ENCODE results near the gene GRM7. TPM values are rescaled to one million over a fixed set of nuclear protein-coding genes. Genes with fewer than 3 reads are reported as not detected.

The GRM7 gene
- total RNA-seq, 1 experiment from 2014 or later, result not detected

DNA sequence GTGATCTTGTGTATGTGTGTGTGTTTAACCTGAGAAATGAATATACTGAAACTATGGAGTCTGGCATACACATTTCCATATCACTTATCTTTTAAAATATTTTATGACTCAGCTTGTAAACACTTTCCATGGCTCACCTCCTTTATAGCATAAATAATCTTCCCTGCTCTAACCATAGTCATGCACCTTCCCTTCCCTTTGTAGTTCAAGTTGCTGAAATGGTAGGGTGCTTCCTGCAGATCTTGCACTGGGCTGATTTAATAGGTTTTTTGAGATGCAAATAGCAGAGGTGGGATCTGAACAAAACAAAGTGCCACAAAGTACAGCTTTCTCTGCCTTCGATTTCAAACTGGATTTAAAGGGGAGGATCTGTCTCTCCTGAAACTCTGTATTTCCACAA is 928.0 kb downstream of the GRM7 start:
- H3K9me3 ChIP-seq (ENCODE audit: low read length), result 0 out of 2 replicates have a peak, but pooled peaks cover 7% of the 10 kb centered on the region
- H3F3A ChIP-seq (ENCODE audit: low read length, unreplicated experiment), result no peaks in the 10 kb centered on the region
- DNase-seq, result no peak
- no peak overlapping the region for H3K27ac ChIP-seq (ENCODE audit: low read length)
- no peak overlapping the region for H2AFZ ChIP-seq (ENCODE audit: low read length)
- TF ChIP-seq, protein P1, sequence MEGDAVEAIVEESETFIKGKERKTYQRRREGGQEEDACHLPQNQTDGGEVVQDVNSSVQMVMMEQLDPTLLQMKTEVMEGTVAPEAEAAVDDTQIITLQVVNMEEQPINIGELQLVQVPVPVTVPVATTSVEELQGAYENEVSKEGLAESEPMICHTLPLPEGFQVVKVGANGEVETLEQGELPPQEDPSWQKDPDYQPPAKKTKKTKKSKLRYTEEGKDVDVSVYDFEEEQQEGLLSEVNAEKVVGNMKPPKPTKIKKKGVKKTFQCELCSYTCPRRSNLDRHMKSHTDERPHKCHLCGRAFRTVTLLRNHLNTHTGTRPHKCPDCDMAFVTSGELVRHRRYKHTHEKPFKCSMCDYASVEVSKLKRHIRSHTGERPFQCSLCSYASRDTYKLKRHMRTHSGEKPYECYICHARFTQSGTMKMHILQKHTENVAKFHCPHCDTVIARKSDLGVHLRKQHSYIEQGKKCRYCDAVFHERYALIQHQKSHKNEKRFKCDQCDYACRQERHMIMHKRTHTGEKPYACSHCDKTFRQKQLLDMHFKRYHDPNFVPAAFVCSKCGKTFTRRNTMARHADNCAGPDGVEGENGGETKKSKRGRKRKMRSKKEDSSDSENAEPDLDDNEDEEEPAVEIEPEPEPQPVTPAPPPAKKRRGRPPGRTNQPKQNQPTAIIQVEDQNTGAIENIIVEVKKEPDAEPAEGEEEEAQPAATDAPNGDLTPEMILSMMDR (conservative IDR thresholded peaks at IDR 0.05; ENCODE audit: low read depth, low read length), result no peak
- TF ChIP-seq EZH2 (IDR thresholded peaks at IDR 0.05; ENCODE audit: low read length, unreplicated experiment) (no peak), EZH2phosphoT487 (IDR thresholded peaks at IDR 0.05; ENCODE audit: borderline replicate concordance, low read length) (no peak)
- no peaks in the 10 kb centered on the region for H3K27me3 ChIP-seq (ENCODE audit: low read length)
- no peaks in the 10 kb centered on the region for H3K9me2 ChIP-seq (replicated peaks; ENCODE audit: low read length)
- H3K4me1 ChIP-seq (ENCODE audit: insufficient read depth, low read length), result no peaks in the 10 kb centered on the region
- intact Hi-C loops (cut with micrococcal nuclease), result no loop called here
- no peaks in the 10 kb centered on the region for H3K36me3 ChIP-seq (ENCODE audit: low read depth, low read length)
- no peaks in the 10 kb centered on the region for H4K20me1 ChIP-seq (ENCODE audit: low read length)
- H3K9ac ChIP-seq (ENCODE audit: low read length), result no peak overlapping the region
- BruUV-seq (replicated peaks), result no TSS peak
- no peak overlapping the region for H3K4me3 ChIP-seq (ENCODE audit: low read length)
- ChIA-PET POLR2A (ENCODE audit: unreplicated experiment) (no interaction called here), CTCF (no interaction called here)
- no peak overlapping the region for H3K4me2 ChIP-seq (ENCODE audit: low read length)
- ATAC-seq, result no peak
- H3K79me2 ChIP-seq (ENCODE audit: low read length), result no peaks in the 10 kb centered on the region

DNA sequence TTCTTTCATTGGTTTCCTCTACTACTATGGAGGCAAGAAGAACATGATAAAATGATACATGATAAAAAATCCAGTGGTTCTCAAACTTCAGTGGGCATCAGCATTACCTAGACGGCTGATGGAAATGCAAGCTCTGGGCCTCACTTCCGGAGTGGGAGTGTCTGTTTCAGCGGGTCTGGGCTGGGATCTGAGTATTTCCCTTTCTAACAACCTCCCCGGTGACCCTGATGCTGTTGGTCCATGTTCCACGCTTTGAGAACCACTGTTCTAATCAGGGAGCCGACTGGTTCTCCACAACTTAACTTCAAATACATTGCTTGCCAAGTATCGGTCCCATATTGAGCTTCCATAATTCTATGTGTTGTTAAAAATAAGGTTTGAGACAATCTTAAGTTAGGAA is 928.4 kb downstream of the GRM7 start:
- no peak for ATAC-seq

DNA sequence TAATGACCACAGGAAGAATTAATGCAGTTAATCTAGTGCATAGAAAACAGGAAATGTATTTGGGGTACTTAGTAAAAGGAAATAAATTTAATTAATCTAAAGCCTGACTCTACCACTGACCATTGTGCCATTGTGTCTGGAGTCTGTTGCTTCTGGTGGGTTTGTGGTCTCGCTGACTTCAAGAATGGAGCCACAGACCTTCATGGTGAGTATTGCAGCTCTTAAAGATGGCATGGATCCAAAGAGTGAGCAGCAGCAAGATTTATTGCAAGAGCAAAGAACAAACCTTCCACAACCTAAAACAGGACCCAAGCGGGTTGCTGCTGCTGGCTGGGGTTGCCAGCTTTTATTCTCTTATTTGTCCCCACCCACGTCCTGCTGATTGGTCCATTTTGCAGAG is 929.2 kb downstream of the GRM7 start:
- no peaks in the 10 kb centered on the region for H4K20me1 ChIP-seq (ENCODE audit: low read length)
- no peak overlapping the region for H3K4me3 ChIP-seq (ENCODE audit: low read length)
- H3K9me2 ChIP-seq (replicated peaks; ENCODE audit: low read length), result no peaks in the 10 kb centered on the region
- no peak overlapping the region for H2AFZ ChIP-seq (ENCODE audit: low read length)
- no peaks in the 10 kb centered on the region for H3K27me3 ChIP-seq (ENCODE audit: low read length)
- ChIA-PET POLR2A (ENCODE audit: unreplicated experiment) (no interaction called here), CTCF (no interaction called here)
- ATAC-seq (no peak), DNase-seq (no peak)
- no peak overlapping the region for H3K9ac ChIP-seq (ENCODE audit: low read length)
- no peaks in the 10 kb centered on the region for H3F3A ChIP-seq (ENCODE audit: low read length, unreplicated experiment)
- TF ChIP-seq EZH2phosphoT487 (IDR thresholded peaks at IDR 0.05; ENCODE audit: borderline replicate concordance, low read length), result no peak
- TF ChIP-seq EZH2 (IDR thresholded peaks at IDR 0.05; ENCODE audit: low read length, unreplicated experiment), result no peak
- TF ChIP-seq, protein P1 (conservative IDR thresholded peaks at IDR 0.05; ENCODE audit: low read depth, low read length), result no peak
- H3K9me3 ChIP-seq (ENCODE audit: low read length), result 0 out of 2 replicates have a peak, but pooled peaks cover 7% of the 10 kb centered on the region
- no peaks in the 10 kb centered on the region for H3K4me1 ChIP-seq (ENCODE audit: insufficient read depth, low read length)
- H3K4me2 ChIP-seq (ENCODE audit: low read length), result no peak overlapping the region
- no TSS peak for BruUV-seq (replicated peaks)
- no peaks in the 10 kb centered on the region for H3K36me3 ChIP-seq (ENCODE audit: low read depth, low read length)
- intact Hi-C loops (cut with micrococcal nuclease), result no loop called here
- H3K79me2 ChIP-seq (ENCODE audit: low read length), result no peaks in the 10 kb centered on the region
- H3K27ac ChIP-seq (ENCODE audit: low read length), result no peak overlapping the region

More for the DNA sequence above, 928.4 kb downstream of the GRM7 start:
- BruUV-seq (replicated peaks), result no TSS peak
- ChIA-PET CTCF (no interaction called here), POLR2A (ENCODE audit: unreplicated experiment) (no interaction called here)
- H3K27ac ChIP-seq (ENCODE audit: low read length), result no peak overlapping the region
- H3K4me3 ChIP-seq (ENCODE audit: low read length), result no peak overlapping the region
- 0 out of 2 replicates have a peak, but pooled peaks cover 7% of the 10 kb centered on the region for H3K9me3 ChIP-seq (ENCODE audit: low read length)
- H3K36me3 ChIP-seq (ENCODE audit: low read depth, low read length), result no peaks in the 10 kb centered on the region
- intact Hi-C loops (cut with micrococcal nuclease), result no loop called here
- no peaks in the 10 kb centered on the region for H3K79me2 ChIP-seq (ENCODE audit: low read length)
- H3K9me2 ChIP-seq (replicated peaks; ENCODE audit: low read length), result no peaks in the 10 kb centered on the region
- TF ChIP-seq EZH2 (IDR thresholded peaks at IDR 0.05; ENCODE audit: low read length, unreplicated experiment) (no peak), EZH2phosphoT487 (IDR thresholded peaks at IDR 0.05; ENCODE audit: borderline replicate concordance, low read length) (no peak)
- TF ChIP-seq, protein P1 (conservative IDR thresholded peaks at IDR 0.05; ENCODE audit: low read depth, low read length), result no peak
- no peak overlapping the region for H3K9ac ChIP-seq (ENCODE audit: low read length)
- no peak overlapping the region for H2AFZ ChIP-seq (ENCODE audit: low read length)
- no peaks in the 10 kb centered on the region for H3F3A ChIP-seq (ENCODE audit: low read length, unreplicated experiment)
- H3K4me1 ChIP-seq (ENCODE audit: insufficient read depth, low read length), result no peaks in the 10 kb centered on the region
- no peak overlapping the region for H3K4me2 ChIP-seq (ENCODE audit: low read length)
- H3K27me3 ChIP-seq (ENCODE audit: low read length), result no peaks in the 10 kb centered on the region
- no peaks in the 10 kb centered on the region for H4K20me1 ChIP-seq (ENCODE audit: low read length)
- DNase-seq, result no peak

Measured in PC-3 (cell line).